Measurements from ENCODE around the gene AP4M1.

GRCh38 chr7:100118388-100119071 lies 17.1 kb downstream of the AP4M1 start:
- no peak for TF ChIP-seq CHD2 (IDR thresholded peaks at IDR 0.05; ENCODE audit: low read length, partially characterized antibody)
- no peak for TF ChIP-seq JUN (IDR thresholded peaks at IDR 0.05)

Measured in A549 (cell line).